ENCODE results near the gene FUNDC2. TPM values are rescaled to one million over a fixed set of nuclear protein-coding genes. Genes with fewer than 3 reads are reported as not detected.

FUNDC2 gene
- total RNA-seq, 1 donor from 2014 or later: 76.5 TPM

GRCh38 chrX:155054255-155054654 is 27.6 kb downstream of the FUNDC2 start:
- TF ChIP-seq CTCF (conservative IDR thresholded peaks at IDR 0.05): no peak
- H3K27ac Mint-ChIP-seq: no peak overlapping the region
- no peak overlapping the region for H3K4me3 Mint-ChIP-seq
- H3K27me3 Mint-ChIP-seq: no peaks in the 10 kb centered on the region
- H3K9me3 Mint-ChIP-seq: no peaks in the 10 kb centered on the region
- DNase-seq (ENCODE audit: extremely low spot score, unreplicated experiment): no peak
- H3K36me3 Mint-ChIP-seq: peaks cover 10% of the 10 kb centered on the region
- H3K4me1 Mint-ChIP-seq (ENCODE audit: unreplicated experiment): no peaks in the 10 kb centered on the region

- Mint-ChIP-seq H3K4me3 (no peak overlapping the region), H3K27ac (no peak overlapping the region), H3K4me1 (ENCODE audit: unreplicated experiment) (no peaks in the 10 kb centered on the region), H3K27me3 (no peaks in the 10 kb centered on the region), H3K9me3 (no peaks in the 10 kb centered on the region), H3K36me3 (peaks cover 10% of the 10 kb centered on the region)
- DNase-seq (ENCODE audit: extremely low spot score, unreplicated experiment): no peak
- TF ChIP-seq CTCF (conservative IDR thresholded peaks at IDR 0.05): no peak
Observed at GRCh38 chrX:155055494-155055893, 28.9 kb downstream of the FUNDC2 start.

- peaks cover 8% of the 10 kb centered on the region for H3K36me3 Mint-ChIP-seq
- DNase-seq (ENCODE audit: extremely low spot score, unreplicated experiment): no peak
- no peaks in the 10 kb centered on the region for H3K4me1 Mint-ChIP-seq (ENCODE audit: unreplicated experiment)
- no peak for TF ChIP-seq CTCF (conservative IDR thresholded peaks at IDR 0.05)
- no peak overlapping the region for H3K27ac Mint-ChIP-seq
- H3K27me3 Mint-ChIP-seq: no peaks in the 10 kb centered on the region
- H3K9me3 Mint-ChIP-seq: no peaks in the 10 kb centered on the region
- H3K4me3 Mint-ChIP-seq: no peak overlapping the region
Observed at GRCh38 chrX:155056471-155056870, 29.8 kb downstream of the FUNDC2 start.

- Mint-ChIP-seq H3K27me3 (no peaks in the 10 kb centered on the region), H3K27ac (no peak overlapping the region), H3K4me3 (peak overlapping the region; percentile 58), H3K9me3 (no peaks in the 10 kb centered on the region), H3K36me3 (peaks cover 1% of the 10 kb centered on the region), H3K4me1 (ENCODE audit: unreplicated experiment) (no peaks in the 10 kb centered on the region)
- TF ChIP-seq CTCF (conservative IDR thresholded peaks at IDR 0.05): peak; percentile 82
- DNase-seq (ENCODE audit: extremely low spot score, unreplicated experiment): no peak
Observed at GRCh38 chrX:155056877-155057792, 30.5 kb downstream of the FUNDC2 start.

GRCh38 chrX:155061760-155062159 is 35.1 kb downstream of the FUNDC2 start:
- Mint-ChIP-seq H3K4me3 (no peak overlapping the region), H3K36me3 (no peaks in the 10 kb centered on the region), H3K4me1 (ENCODE audit: unreplicated experiment) (no peaks in the 10 kb centered on the region), H3K9me3 (no peaks in the 10 kb centered on the region), H3K27me3 (no peaks in the 10 kb centered on the region), H3K27ac (no peak overlapping the region)
- DNase-seq (ENCODE audit: extremely low spot score, unreplicated experiment): no peak
- TF ChIP-seq CTCF (conservative IDR thresholded peaks at IDR 0.05): no peak

All from type B pancreatic cell (in vitro differentiated cells).